Adrenal gland (tissue), 5 donors: ENCODE measurements around the gene KLC1.

Experiments used
- CTCF ChIP-seq, 6 experiments: fragments of 450-650 bp in 4 of 6; fragments of 200-600 bp in 2 of 6; sonication (generic) in 1 of 6; IDR thresholded peaks; 1 replicate in 5 of 6; 2 replicates in 1 of 6; pipeline versions ENCODE4 v1.5.1 to v1.8.0; 2016 to 2021; ENCODE audit warnings: antibody characterized with exemption in 6 of 6, mild to moderate bottlenecking in 2 of 6, moderate library complexity in 1 of 6
- POLR2A ChIP-seq, 2 donors: fragments of 450-650 bp; IDR thresholded peaks; one replicate each; pipeline ENCODE4 v1.6.1; 2017; ENCODE audit warnings: antibody characterized with exemption in 2 of 2, mild to moderate bottlenecking in 2 of 2, moderate library complexity in 1 of 2
- donor health status: DM: no; HTN: no; CAD: no.

- no peak for TF ChIP-seq CTCF (IDR thresholded peaks at IDR 0.05)
- TF ChIP-seq POLR2A (IDR thresholded peaks at IDR 0.05), result no peak
These were observed 68.8 kb downstream of the KLC1 start for GRCh38 chr14:103697603-103698379.
